ENCODE data around the gene ZNF790.
A peak's percentile ranks its signal among the peaks of the same experiment; 100 is the strongest.

ZNF790 gene

GRCh38 chr19:36775768-36776167, 62.4 kb downstream of the ZNF790 start:
- ChIA-PET CTCF (no interaction called here), POLR2A (no interaction called here)
- DNase-seq (ENCODE audit: low read depth, low spot score): no peak
- no peak for TF ChIP-seq CTCF (IDR thresholded peaks at IDR 0.05; ENCODE audit: insufficient read depth, low read length, missing control alignments)
- no peak overlapping the region for H3K4me3 ChIP-seq (ENCODE audit: low read depth, low read length)

GRCh38 chr19:36773223-36773579, 65.0 kb downstream of the ZNF790 start:
- TF ChIP-seq CTCF (IDR thresholded peaks at IDR 0.05; ENCODE audit: insufficient read depth, low read length, missing control alignments): no peak
- H3K4me3 ChIP-seq (ENCODE audit: low read depth, low read length): peak overlapping the region; percentile 96
- POLR2A ChIA-PET: interaction anchor here (0.9 kb wide), 1 partner anchor 66 kb away, joined by 4 read pairs; no protein-coding TSS in a partner anchor
- DNase-seq (ENCODE audit: low read depth, low spot score): no peak
- CTCF ChIA-PET: no interaction called here

GRCh38 chr19:36772311-36773222, 65.6 kb downstream of the ZNF790 start, which contains the start of gene ZNF850:
TSS of gene ZNF850 (minus strand) at chr19:36772807. CDS start at chr19:36762606, 10,201 bp downstream.
- no peak for TF ChIP-seq CTCF (IDR thresholded peaks at IDR 0.05; ENCODE audit: insufficient read depth, low read length, missing control alignments)
- ChIA-PET POLR2A (interaction anchor here (0.6 to 0.9 kb wide), 2 partner anchors 66 to 132 kb away, joined by 3 to 4 read pairs; no protein-coding TSS in a partner anchor), CTCF (no interaction called here)
- peak within 1 kb of the TSS; percentile 96 for H3K4me3 ChIP-seq (ENCODE audit: low read depth, low read length)
- peak; percentile 55 for DNase-seq (ENCODE audit: low read depth, low spot score)

- peak overlapping the region; percentile 96 for H3K4me3 ChIP-seq (ENCODE audit: low read depth, low read length)
- POLR2A ChIA-PET: no interaction called here
- DNase-seq (ENCODE audit: low read depth, low spot score): peak; percentile 42
- CTCF ChIA-PET: interaction anchor here (0.9 kb wide), 1 partner anchor 15 kb away, joined by 3 read pairs; no protein-coding TSS in a partner anchor
- TF ChIP-seq CTCF (IDR thresholded peaks at IDR 0.05; ENCODE audit: insufficient read depth, low read length, missing control alignments): no peak
Measured at GRCh38 chr19:36771261-36772231, 66.6 kb downstream of the ZNF790 start.

Data from AG04449 (cell line).